Measurements from ENCODE around the gene NANOS1. TPM values are rescaled to one million over a fixed set of nuclear protein-coding genes. Genes with fewer than 3 reads are reported as not detected.

The NANOS1 gene
- total and polyA plus RNA-seq, 2 of the 8 experiments (the other 6 are each of a cell fraction or from before 2014, with no cell fraction given) = 3.1 to 3.9 TPM

DNA sequence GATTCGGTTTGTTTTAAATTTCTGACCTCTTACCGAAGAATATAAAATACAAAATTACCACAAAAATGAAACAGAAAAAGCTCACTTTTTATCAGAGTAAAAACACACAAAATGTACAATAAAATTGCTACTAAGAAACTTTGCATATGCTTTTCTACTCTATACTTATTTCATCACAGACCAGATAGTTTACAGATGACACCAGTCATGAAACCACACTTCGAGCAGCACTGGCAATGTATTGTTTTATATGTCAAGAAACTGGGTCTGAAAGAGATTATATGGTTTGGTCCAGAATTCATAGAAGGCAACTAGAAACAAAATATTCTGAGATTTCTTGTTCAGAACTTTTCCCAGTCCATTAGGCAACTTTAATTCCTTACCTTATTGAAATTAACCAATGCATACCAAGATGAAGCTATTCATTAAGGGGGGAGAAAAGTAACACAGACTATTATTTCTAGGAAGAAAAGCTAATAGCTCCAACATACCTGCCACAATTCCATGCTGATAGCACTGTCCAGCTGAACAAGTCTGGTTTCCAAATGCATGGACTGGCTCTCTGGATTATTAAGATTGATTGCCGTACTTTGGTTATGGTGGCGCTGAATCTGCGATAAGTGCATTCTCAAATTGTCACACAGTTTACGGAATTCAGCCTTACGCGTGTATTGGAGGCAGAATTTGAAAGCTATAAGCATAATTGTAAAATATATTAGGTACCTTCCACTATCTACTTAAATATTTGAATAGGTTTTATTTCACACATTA, 41.1 kb downstream of the NANOS1 start:
- H3K4me1 ChIP-seq (replicated peaks in 1 of 4; ENCODE audit: control insufficient read depth in 3 of 4, insufficient read depth in 4 of 4, low read length in 3 of 4) = no peaks in the 10 kb centered on the region
- FAIRE-seq (no peak), DNase-seq (ENCODE audit: low read depth in 1 of 2, low spot score in 2 of 2) (no peak)
- no peak overlapping the region for H3K4me3 ChIP-seq (ENCODE audit: extremely low read depth in 1 of 4, insufficient read depth in 2 of 4, low read depth in 3 of 4, low read length in 4 of 4)
- no peak overlapping the region for H3K18ac ChIP-seq (ENCODE audit: extremely low read depth, low read length)
- no peak overlapping the region for H2BK15ac ChIP-seq (ENCODE audit: low read length)
- no peak overlapping the region for H2BK12ac ChIP-seq (ENCODE audit: low read depth, low read length)
- H3K23me2 ChIP-seq (ENCODE audit: low read depth, low read length) = no peaks in the 10 kb centered on the region
- no peak overlapping the region for H2AK5ac ChIP-seq (ENCODE audit: low read depth, low read length)
- H3K9me3 ChIP-seq (ENCODE audit: insufficient read depth in 2 of 2, low read depth in 1 of 2, low read length in 1 of 2) = no peaks in the 10 kb centered on the region
- WGBS, 2 experiments (ENCODE audit: extremely low coverage in 1 of 2, insufficient coverage in 1 of 2, insufficient read length in 1 of 2, insufficient replicate concordance in 2 of 2, low coverage in 1 of 2, low lambda C conversion rate in 2 of 2, missing lambda C conversion rate in 1 of 2) = 95% methylated on average over 9 of the region's 9 CpGs; no CpG with 5 or more reads in 1 of the 2 experiments
- H3K14ac ChIP-seq (ENCODE audit: insufficient read length) = no peak overlapping the region
- H4K91ac ChIP-seq (replicated peaks; ENCODE audit: insufficient read length, low read length) = no peak overlapping the region
- CTCF ChIA-PET (ENCODE audit: partially characterized antibody) = no interaction called here
- H2BK20ac ChIP-seq (ENCODE audit: low read length) = no peak overlapping the region
- no peak overlapping the region for H3K27ac ChIP-seq (ENCODE audit: low read depth, low read length)
- peaks cover 35 to 80% (median 65%) of the 10 kb centered on the region in 4 experiments for H3K36me3 ChIP-seq (ENCODE audit: control insufficient read depth in 2 of 4, insufficient read depth in 4 of 4, low read length in 3 of 4)
- H3K9ac ChIP-seq (replicated peaks in 1 of 4; ENCODE audit: extremely low read depth in 1 of 4, low read depth in 3 of 4, low read length in 3 of 4) = no peak overlapping the region
- no peak overlapping the region for H4K5ac ChIP-seq (ENCODE audit: insufficient read length, low read depth, low read length)
- peaks cover 16 to 95% of the 10 kb centered on the region in 2 experiments for H3K79me2 ChIP-seq (ENCODE audit: control insufficient read depth in 1 of 2, insufficient read depth in 2 of 2, low read length in 2 of 2)
- H3K4me2 ChIP-seq (ENCODE audit: insufficient read depth in 1 of 2, low read depth in 2 of 2, low read length in 2 of 2) = no peak overlapping the region
- no peak overlapping the region for H2AFZ ChIP-seq (ENCODE audit: low read length)
- H3K79me1 ChIP-seq (ENCODE audit: low read depth, low read length) = 0 out of 2 replicates have a peak, but pooled peaks cover 2% of the 10 kb centered on the region
- POLR2A ChIA-PET (ENCODE audit: partially characterized antibody) = interaction anchor here (0.7 to 2.1 kb wide), 8 partner anchors 9 to 40 kb away, joined by 3 to 9 read pairs (median 6); no protein-coding TSS in a partner anchor
- peaks cover 10 to 12% of the 10 kb centered on the region in 2 experiments for H4K20me1 ChIP-seq (replicated peaks in 1 of 2; ENCODE audit: control insufficient read depth in 1 of 2, insufficient read depth in 2 of 2, low read length in 2 of 2)
- H2BK5ac ChIP-seq (ENCODE audit: low read depth, low read length) = no peak overlapping the region
- no peak overlapping the region; the same call in 1 of the 2 replicates for H4K8ac ChIP-seq (ENCODE audit: extremely low read depth, insufficient read depth, low read length)
- H3K27me3 ChIP-seq (replicated peaks in 1 of 4; ENCODE audit: control insufficient read depth in 3 of 4, extremely low read depth in 1 of 4, insufficient read depth in 3 of 4, low read length in 3 of 4) = no peaks in the 10 kb centered on the region
- no peak overlapping the region for H3K56ac ChIP-seq (replicated peaks; ENCODE audit: insufficient read length, low read depth, low read length)
- no peak overlapping the region for H3K4ac ChIP-seq (replicated peaks; ENCODE audit: insufficient read length, low read depth, low read length)
- no peak overlapping the region for H2BK120ac ChIP-seq (replicated peaks; ENCODE audit: low read depth, low read length)
- H3K23ac ChIP-seq (ENCODE audit: insufficient read length) = no peak overlapping the region
- TF ChIP-seq GTF2F1 (IDR thresholded peaks at IDR 0.05; ENCODE audit: borderline replicate concordance, low read depth, low read length) (no peak), NRF1 (IDR thresholded peaks at IDR 0.05; ENCODE audit: low read depth, low read length) (no peak), JUND (IDR thresholded peaks at IDR 0.05; ENCODE audit: low read length) (no peak), CTBP2 (IDR thresholded peaks at IDR 0.05; ENCODE audit: borderline replicate concordance, insufficient read depth, insufficient read length, low read length) (no peak), SAP30 (IDR thresholded peaks at IDR 0.05; ENCODE audit: insufficient read depth, insufficient replicate concordance, low read length) (no peak), SRF (IDR thresholded peaks at IDR 0.05; ENCODE audit: low read depth, low read length) (no peak), SP1 (IDR thresholded peaks at IDR 0.05; ENCODE audit: low read depth, low read length) (no peak), POLR2AphosphoS5 (IDR thresholded peaks at IDR 0.05; ENCODE audit: low read depth, low read length) (no peak), EGR1 (IDR thresholded peaks at IDR 0.05; ENCODE audit: borderline replicate concordance, low read depth, low read length) (no peak), MAFK (IDR thresholded peaks at IDR 0.05; ENCODE audit: low read depth, low read length) (no peak), SIX5 (IDR thresholded peaks at IDR 0.05; ENCODE audit: low read depth, low read length) (no peak)
- TF ChIP-seq, protein P1, sequence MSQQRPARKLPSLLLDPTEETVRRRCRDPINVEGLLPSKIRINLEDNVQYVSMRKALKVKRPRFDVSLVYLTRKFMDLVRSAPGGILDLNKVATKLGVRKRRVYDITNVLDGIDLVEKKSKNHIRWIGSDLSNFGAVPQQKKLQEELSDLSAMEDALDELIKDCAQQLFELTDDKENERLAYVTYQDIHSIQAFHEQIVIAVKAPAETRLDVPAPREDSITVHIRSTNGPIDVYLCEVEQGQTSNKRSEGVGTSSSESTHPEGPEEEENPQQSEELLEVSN (IDR thresholded peaks at IDR 0.05) = no peak
